GM08714 (cell line): ENCODE results near the gene MAP6D1.

Source experiments
- H3K4me3 ChIP-seq: fragments of 200-500 bp; sonication (Bioruptor generic); 2 replicates; pipeline ENCODE4 v1.5.1; 2014; ENCODE audit warnings: mild to moderate bottlenecking, low read length, inconsistent platforms
- ZNF274 ChIP-seq: IDR thresholded peaks from 2 replicates; pipeline ENCODE4 v1.6.1; 2012; ENCODE audit warnings: mild to moderate bottlenecking, low read depth, low read length

Gene MAP6D1

DNA sequence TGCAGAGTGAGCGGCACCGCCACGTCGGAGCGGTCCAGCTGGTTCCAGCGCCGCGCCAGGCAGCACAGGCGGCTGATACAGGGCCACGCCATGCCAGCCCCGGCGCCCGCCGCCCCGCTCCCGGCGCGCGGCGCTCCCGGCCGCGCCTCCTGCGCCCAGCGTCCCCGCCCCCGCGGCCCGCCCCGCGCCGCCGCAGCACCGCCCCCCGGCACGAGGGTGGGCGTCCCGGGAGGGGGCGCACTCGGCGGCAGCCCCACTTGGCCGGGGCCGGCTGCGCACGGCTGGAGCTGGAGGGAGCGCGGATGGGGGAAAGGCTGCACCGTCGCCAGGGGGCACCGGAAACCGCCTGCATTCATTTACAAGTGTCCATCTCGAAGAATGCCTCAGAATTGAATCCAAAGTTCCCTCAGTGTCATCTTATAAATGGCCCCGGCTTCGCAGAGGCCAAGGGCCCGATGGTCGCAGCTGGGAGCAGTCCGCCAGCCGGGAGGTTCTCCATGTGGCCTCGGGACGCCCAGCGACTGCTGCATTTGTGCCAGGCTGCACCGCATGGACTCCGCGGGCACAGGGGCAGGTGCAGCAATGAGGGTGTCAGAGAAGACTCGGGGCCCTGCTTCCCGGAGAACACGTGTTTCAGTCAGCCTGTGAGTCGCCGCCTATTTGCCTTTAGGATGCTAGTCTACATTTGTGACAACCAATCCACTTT lies at the start of gene MAP6D1:
Gene MAP6D1 (minus strand): TSS at position 122 of the 706 bp plus-strand sequence. CDS start 30 bp downstream, at position 92.
- TF ChIP-seq ZNF274, result no peak
- H3K4me3 ChIP-seq, result peak within 1 kb of the TSS; percentile 62; the same call in 1 of the 2 replicates

DNA sequence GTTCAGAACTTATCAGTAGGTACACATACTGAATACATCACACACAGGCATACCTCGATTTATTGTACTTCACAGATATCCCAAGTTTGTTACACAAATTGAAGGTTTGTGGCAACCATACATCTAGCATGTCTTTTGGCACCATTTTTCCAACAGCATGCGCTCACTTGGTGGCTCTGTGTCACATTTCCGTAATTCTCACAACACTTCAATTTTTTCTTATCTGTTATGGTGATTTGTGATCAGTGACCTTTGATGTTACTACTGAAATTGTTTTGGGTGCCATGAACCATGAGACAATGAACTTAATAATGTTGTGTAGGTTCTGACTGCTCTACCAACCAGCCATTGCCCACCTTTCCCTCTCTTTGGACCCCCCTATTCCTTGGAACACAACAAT lies 48.5 kb upstream of the MAP6D1 start:
- no peak for TF ChIP-seq ZNF274
- H3K4me3 ChIP-seq, result no peak overlapping the region

GRCh38 chr3:183871541-183871940 lies 46.2 kb upstream of the MAP6D1 start:
- H3K4me3 ChIP-seq, result no peak overlapping the region
- TF ChIP-seq ZNF274, result no peak

- no peak for TF ChIP-seq ZNF274
- no peak overlapping the region for H3K4me3 ChIP-seq
These were observed 45.2 kb upstream of the MAP6D1 start for GRCh38 chr3:183870563-183870962.

DNA sequence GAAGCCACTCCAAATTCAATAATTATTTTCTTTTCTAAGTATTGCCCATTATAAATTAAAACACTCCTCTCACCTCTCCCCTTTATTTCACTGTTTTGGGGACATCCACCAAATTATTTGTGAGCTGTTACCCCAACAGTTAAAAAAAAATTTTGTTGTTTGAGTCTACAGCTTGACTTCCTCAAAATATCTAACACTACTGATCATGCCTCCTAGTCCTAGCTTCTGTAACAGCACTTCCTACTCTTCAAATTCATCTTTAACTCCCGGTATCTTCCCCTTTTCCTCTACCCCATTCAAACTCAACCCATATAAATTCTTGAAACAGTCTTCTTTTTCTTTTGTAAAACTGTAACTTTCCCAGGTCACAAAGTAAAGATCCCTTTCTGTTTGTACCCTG lies 43.4 kb upstream of the MAP6D1 start:
- no peak for TF ChIP-seq ZNF274
- H3K4me3 ChIP-seq, result no peak overlapping the region

GRCh38 chr3:183862610-183863009 lies 37.2 kb upstream of the MAP6D1 start:
- TF ChIP-seq ZNF274, result no peak

DNA sequence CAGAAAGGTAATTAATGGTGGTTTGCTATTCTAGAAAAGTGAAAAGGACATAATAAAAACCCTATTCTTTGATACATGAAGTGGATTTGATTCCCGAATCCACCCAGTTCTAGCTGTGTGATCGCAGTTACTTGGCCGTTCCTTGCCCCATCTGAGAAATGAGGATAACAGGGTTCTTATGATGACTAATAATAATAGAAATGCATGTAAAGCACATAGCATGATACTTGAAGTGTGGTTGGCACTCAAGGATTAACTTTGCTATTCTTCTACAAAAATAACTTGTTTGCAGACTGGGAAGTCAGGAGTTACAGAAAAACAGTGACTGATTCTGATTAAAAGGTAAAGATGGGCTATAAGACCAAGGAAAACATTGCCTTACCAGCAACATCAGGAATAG lies 32.5 kb upstream of the MAP6D1 start:
- no peak for TF ChIP-seq ZNF274
- H3K4me3 ChIP-seq, result no peak overlapping the region

More at GRCh38 chr3:183862610-183863009, 37.2 kb upstream of the MAP6D1 start:
- no peak overlapping the region for H3K4me3 ChIP-seq

GRCh38 chr3:183854318-183855035 lies 29.1 kb upstream of the MAP6D1 start:
- no peak overlapping the region for H3K4me3 ChIP-seq
- no peak for TF ChIP-seq ZNF274

- H3K4me3 ChIP-seq, result no peak overlapping the region
- TF ChIP-seq ZNF274, result no peak
These were observed 20.4 kb upstream of the MAP6D1 start for GRCh38 chr3:183845608-183846288.

DNA sequence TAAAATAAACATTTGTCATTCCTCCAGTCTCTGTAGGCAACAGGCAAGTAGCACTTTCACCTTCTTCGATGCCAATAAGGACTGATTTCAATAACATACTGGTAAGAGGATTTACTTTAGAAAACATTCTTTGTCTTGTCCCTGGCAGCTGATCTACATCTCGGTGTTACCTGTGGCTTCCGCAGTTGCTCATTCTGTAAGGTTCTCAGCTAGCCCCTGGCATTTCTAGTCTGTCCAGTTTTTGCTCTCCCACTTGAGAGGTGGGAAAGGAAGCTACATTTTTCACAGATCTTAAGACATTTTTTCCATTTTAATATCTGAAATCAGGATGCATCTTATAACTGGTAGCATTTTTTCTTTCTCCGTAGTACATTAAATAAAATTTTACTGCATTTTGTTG lies 19.7 kb upstream of the MAP6D1 start:
- no peak for TF ChIP-seq ZNF274
- no peak overlapping the region for H3K4me3 ChIP-seq

DNA sequence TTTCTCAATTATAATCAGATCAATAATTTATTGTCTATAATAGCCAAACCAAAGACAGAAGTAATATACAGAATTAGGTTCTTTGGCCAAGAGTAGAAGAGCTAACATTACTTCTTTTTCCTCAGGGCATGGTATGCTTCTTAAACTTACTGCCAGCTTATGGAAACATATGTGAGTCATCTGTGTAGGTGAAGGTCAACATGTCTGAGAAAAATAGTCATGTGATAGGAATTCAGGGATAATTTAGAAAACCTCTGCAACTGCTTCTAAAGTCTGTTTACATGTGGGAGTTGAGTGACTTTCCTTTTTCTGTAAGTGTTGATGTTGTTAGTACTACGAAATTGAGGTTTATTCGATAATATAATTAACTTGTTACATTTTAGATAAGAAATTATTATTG lies 19.2 kb upstream of the MAP6D1 start:
- H3K4me3 ChIP-seq, result no peak overlapping the region
- no peak for TF ChIP-seq ZNF274

GRCh38 chr3:183839751-183840150 lies 14.4 kb upstream of the MAP6D1 start:
- no peak for TF ChIP-seq ZNF274
- H3K4me3 ChIP-seq, result no peak overlapping the region

DNA sequence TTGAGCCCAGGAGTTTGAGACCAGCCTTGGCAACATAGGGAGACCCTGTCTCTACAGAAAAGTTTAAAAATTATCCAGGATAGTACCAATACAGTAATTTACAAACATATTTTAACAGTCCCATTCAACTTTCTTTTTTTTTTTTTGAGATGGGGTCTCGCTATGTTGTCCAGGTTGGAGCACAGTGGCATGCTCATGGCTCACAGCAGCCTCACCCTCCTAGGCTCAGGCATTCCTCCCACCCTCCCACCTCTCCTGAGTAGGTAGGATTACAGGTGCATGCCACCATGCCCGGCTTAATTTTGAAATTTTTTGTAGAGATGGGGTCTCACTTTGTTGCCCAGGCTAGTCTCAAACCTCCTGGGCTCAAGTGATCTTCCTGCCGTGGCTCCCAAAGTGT lies 12.5 kb upstream of the MAP6D1 start:
- H3K4me3 ChIP-seq, result no peak overlapping the region
- TF ChIP-seq ZNF274, result no peak

DNA sequence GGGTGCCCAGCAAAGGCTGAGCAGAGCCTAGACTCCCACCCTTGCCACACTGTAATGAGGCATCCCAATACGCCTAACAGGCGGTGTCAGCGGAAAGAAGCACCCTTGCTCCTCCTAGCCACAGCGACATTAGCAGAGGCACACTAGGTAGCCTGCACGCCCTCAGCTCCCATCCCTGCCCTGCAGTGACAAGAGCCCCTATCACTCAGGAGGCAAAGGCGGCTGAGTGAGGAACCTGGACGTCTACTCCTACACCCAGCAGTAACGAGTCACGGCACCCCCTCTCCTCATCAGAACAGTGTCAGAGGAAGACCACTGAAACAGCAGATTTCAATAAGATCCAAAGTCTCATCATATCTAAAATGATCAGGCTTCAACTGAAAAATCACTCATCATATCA lies 12.0 kb upstream of the MAP6D1 start:
- no peak overlapping the region for H3K4me3 ChIP-seq
- TF ChIP-seq ZNF274, result no peak

DNA sequence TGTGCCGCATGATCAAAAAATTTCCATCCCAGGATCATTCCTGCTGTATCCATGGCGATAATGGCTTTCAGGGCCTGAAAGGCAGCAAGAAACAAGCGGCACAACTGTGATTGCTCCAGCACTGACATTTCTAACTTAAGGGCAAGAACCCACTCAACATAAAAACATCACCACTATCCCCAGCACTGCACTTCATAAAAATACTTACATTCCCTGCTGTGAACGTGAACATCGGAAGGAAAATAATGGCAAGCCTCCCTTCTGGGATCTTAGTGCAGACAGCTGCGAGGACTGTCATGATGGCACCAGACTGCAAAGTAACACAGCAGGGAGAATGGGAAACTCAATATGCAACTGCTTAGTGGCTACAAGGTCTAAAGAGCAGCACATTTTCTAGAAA lies 8.1 kb upstream of the MAP6D1 start:
- TF ChIP-seq ZNF274, result no peak
- no peak overlapping the region for H3K4me3 ChIP-seq

GRCh38 chr3:183830187-183830586 lies 4.8 kb upstream of the MAP6D1 start:
- no peak for TF ChIP-seq ZNF274
- H3K4me3 ChIP-seq, result no peak overlapping the region
